Stomach (tissue), 9 donors: ENCODE results near the gene VDAC1. TPM values are rescaled to one million over a fixed set of nuclear protein-coding genes. Genes with fewer than 3 reads are reported as not detected.

ENCODE experiments used
- DNase-seq, 2 donors: peaks; one replicate each; pipeline versions ENCODE4 v3.0.0 to v3.0.0-alpha.2; 2013 to 2019
- H3K27ac ChIP-seq, 5 donors: fragments of 200-600 bp in 4 of 5; sonication (generic) in 4 of 5; one replicate each; pipeline ENCODE4 v1.5.1; 2013 to 2019; ENCODE audit warnings: mild to moderate bottlenecking in 1 of 5, moderate library complexity in 1 of 5
- H3K27me3 ChIP-seq, 3 donors: fragments of 200-600 bp; sonication (generic); one replicate each; pipeline ENCODE4 v1.5.1; 2017 to 2019; ENCODE audit warnings: mixed run types in 1 of 3
- H3K36me3 ChIP-seq, 4 donors: fragments of 200-600 bp; sonication (generic); 1 replicate in 3 of 4; 2 replicates in 1 of 4; pipeline ENCODE4 v1.5.1; 2016 to 2019
- H3K4me1 ChIP-seq, 4 donors: fragments of 200-600 bp; sonication (generic); one replicate each; pipeline ENCODE4 v1.5.1; 2016 to 2019
- H3K4me3 ChIP-seq, 4 donors: fragments of 200-600 bp; sonication (generic) in 3 of 4; one replicate each; pipeline ENCODE4 v1.5.1; 2016 to 2019; ENCODE audit warnings: mild to moderate bottlenecking in 1 of 4
- H3K9me3 ChIP-seq, 4 donors: fragments of 200-600 bp; sonication (generic); one replicate each; pipeline ENCODE4 v1.5.1; 2016 to 2019
- EP300 ChIP-seq: sonication (generic); formaldehyde crosslinking; IDR thresholded peaks from one replicate; pipeline ENCODE4 v1.6.1; 2017; ENCODE audit warnings: antibody characterized with exemption
- POLR2A ChIP-seq, 4 donors: fragments of 450-650 bp; IDR thresholded peaks; one replicate each; pipeline ENCODE4 v1.6.1; 2016; ENCODE audit warnings: antibody characterized with exemption in 4 of 4, control low read depth in 2 of 4, mild to moderate bottlenecking in 1 of 4, moderate library complexity in 1 of 4
- POLR2AphosphoS5 ChIP-seq, 3 donors: sonication (generic); formaldehyde crosslinking; IDR thresholded peaks; one replicate each; pipeline ENCODE4 v1.6.1; 2016; ENCODE audit warnings: antibody characterized with exemption in 3 of 3
- WGBS, 5 donors: extraction: QIAGEN DNeasy Blood & Tissue Kit in 3 of 5; methylation state at CpG; one replicate each; pipeline versions ENCODE4 v1.1.5 to v1.1.7; 2013 to 2018; 5-methylcytosine and 5-hydroxymethylcytosine counted together
- intact Hi-C: fragments of 100-400 bp; cut with DNase I; formaldehyde crosslinking; loops from one replicate; pipeline ENCODE4 v1.15.1; 2023; ENCODE audit warnings: low total_unique reads
- polyA plus RNA-seq, 3 donors: library from polyadenylated mRNA; stranded (reverse); fragments of 200-250 nt; gene quantifications; one replicate each; pipeline ENCODE4 v1.2.3, GENCODE V29; 2013
- total RNA-seq, 5 donors: library from RNA; depleted of rRNA; stranded (reverse); fragments of >200 nt; gene quantifications; one replicate each; pipeline versions ENCODE4 v1.1.0 to v1.2.3, GENCODE V29; 2014 to 2016
- TF ChIP-seq, protein P1 (sequence below), 7 experiments: fragments of 450-650 bp in 4 of 7; fragments of 200-600 bp in 3 of 7; sonication (generic) in 3 of 7; IDR thresholded peaks; one replicate each; pipeline ENCODE4 v1.5.1; 2016 to 2019; ENCODE audit warnings: antibody characterized with exemption in 7 of 7, control low read depth in 2 of 7, mild to moderate bottlenecking in 1 of 7
- donor health status: healthy with polysubstance abuse.
- donor health status: Bipolar disorder and iron deficiency.
- donor health status: healthy.

Gene VDAC1
- total and polyA plus RNA-seq, 8 donors = 55.8 to 307 (median 147) TPM

DNA sequence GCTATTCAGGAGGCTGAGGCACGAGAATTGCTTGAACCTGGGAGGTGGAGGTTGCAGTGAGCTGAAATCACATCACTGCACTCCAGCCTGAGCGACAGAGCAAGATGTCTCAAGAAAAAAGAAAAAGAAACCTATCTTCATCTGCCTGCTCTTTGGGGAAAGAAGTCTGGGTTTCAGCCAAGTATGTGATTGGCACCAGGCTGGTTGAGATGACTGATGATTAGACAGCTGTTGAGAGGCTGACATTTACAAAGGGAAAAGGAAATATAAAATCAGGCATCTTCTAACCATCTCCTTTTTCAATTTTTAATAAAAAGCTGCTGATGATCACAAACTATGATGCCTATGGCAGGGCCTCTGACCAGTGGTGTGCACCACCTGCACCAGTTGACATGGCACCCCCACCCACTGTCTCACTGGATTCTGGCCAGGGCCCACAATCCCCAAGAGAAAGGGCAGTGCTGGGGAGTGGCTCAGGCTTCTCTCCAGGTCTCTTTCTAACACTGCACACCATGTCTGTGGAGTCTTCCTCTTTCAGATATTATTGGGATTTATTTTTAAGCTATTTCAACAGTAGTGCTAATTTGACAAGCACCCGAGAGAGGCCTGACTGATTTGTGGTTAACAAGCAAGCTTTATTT lies 19.1 kb downstream of the VDAC1 start:
- H3K27ac ChIP-seq = no peak overlapping the region
- H3K36me3 ChIP-seq = peaks cover 73 to 100% (median 100%) of the 10 kb centered on the region in 4 donors
- peaks cover 5 to 12% (median 9%) of the 10 kb centered on the region in 4 donors for H3K4me1 ChIP-seq
- DNase-seq = no peak
- no peak for TF ChIP-seq EP300
- no peak for TF ChIP-seq POLR2AphosphoS5 (IDR thresholded peaks at IDR 0.05)
- TF ChIP-seq POLR2A (IDR thresholded peaks at IDR 0.05) = no peak
- TF ChIP-seq, protein P1, sequence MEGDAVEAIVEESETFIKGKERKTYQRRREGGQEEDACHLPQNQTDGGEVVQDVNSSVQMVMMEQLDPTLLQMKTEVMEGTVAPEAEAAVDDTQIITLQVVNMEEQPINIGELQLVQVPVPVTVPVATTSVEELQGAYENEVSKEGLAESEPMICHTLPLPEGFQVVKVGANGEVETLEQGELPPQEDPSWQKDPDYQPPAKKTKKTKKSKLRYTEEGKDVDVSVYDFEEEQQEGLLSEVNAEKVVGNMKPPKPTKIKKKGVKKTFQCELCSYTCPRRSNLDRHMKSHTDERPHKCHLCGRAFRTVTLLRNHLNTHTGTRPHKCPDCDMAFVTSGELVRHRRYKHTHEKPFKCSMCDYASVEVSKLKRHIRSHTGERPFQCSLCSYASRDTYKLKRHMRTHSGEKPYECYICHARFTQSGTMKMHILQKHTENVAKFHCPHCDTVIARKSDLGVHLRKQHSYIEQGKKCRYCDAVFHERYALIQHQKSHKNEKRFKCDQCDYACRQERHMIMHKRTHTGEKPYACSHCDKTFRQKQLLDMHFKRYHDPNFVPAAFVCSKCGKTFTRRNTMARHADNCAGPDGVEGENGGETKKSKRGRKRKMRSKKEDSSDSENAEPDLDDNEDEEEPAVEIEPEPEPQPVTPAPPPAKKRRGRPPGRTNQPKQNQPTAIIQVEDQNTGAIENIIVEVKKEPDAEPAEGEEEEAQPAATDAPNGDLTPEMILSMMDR (IDR thresholded peaks at IDR 0.05) = no peak
- intact Hi-C loops = no loop called here
- no peak overlapping the region for H3K4me3 ChIP-seq
- 82 to 90% (median 86%) methylated on average over 3 of the region's 3 CpGs for WGBS, 5 donors
- no peaks in the 10 kb centered on the region for H3K9me3 ChIP-seq
- no peaks in the 10 kb centered on the region for H3K27me3 ChIP-seq

DNA sequence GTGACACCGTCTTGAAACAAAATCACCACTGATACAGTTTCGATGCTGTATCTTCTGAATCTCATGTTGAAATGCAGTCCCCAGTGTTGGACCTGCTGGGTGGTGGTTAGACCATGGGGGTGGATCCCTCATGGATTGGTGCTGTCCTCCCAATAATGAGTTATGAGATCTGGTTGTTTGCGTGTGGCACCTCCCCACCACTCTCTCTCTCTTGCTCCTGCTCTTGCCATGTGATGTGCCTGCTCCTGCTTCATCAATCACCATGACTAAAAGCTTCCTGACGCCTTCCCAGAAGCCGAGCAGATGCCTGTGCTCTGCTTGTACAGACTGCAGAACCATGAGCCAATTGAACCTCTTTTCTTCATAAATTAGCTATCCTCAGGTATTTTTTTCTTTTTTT lies 21.1 kb downstream of the VDAC1 start:
- TF ChIP-seq POLR2A (IDR thresholded peaks at IDR 0.05) (no peak), EP300 (no peak)
- TF ChIP-seq, protein P1 (IDR thresholded peaks at IDR 0.05) = no peak
- no peak for DNase-seq
- Histone ChIP-seq H3K27me3 (no peaks in the 10 kb centered on the region), H3K27ac (no peak overlapping the region), H3K9me3 (no peaks in the 10 kb centered on the region), H3K4me3 (no peak overlapping the region), H3K36me3 (peaks cover 64 to 100% (median 98%) of the 10 kb centered on the region in 4 donors), H3K4me1 (peaks cover 0 to 21% (median 9%) of the 10 kb centered on the region in 4 donors)
- WGBS, 5 donors = 89 to 94% (median 90%) methylated on average over 5 of the region's 5 CpGs
- intact Hi-C loops = no loop called here

DNA sequence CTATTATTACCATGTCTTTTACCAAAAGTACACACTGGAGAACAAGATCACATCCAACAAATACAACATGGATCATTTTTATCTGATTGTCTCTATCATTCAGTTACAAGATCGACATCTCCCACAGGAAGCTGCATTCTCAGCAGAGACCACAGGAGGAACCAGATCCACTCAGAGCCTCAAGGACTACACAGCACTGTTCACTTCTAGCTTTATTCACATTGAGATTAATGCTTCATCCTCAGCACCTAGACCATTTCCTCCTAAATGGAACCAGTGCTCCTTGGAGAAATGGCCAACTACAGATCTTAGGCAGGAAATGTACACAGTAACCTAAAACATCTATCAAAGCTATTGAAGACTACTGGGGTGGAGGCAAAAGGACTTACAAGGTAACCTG lies 23.1 kb downstream of the VDAC1 start:
- Histone ChIP-seq H3K27ac (no peak overlapping the region), H3K4me1 (peaks cover 0 to 30% (median 14%) of the 10 kb centered on the region in 4 donors), H3K9me3 (no peaks in the 10 kb centered on the region), H3K27me3 (no peaks in the 10 kb centered on the region), H3K4me3 (no peak overlapping the region), H3K36me3 (peaks cover 57 to 99% (median 97%) of the 10 kb centered on the region in 4 donors)
- DNase-seq = no peak
- intact Hi-C loops = no loop called here
- 32 to 85% (median 56%) methylated on average over 1 of the region's 1 CpG for whole genome bisulfite sequencing, 5 donors
- TF ChIP-seq, protein P1 (IDR thresholded peaks at IDR 0.05) = no peak
- no peak for TF ChIP-seq POLR2AphosphoS5 (IDR thresholded peaks at IDR 0.05)
- no peak for TF ChIP-seq EP300
- no peak for TF ChIP-seq POLR2A (IDR thresholded peaks at IDR 0.05)

DNA sequence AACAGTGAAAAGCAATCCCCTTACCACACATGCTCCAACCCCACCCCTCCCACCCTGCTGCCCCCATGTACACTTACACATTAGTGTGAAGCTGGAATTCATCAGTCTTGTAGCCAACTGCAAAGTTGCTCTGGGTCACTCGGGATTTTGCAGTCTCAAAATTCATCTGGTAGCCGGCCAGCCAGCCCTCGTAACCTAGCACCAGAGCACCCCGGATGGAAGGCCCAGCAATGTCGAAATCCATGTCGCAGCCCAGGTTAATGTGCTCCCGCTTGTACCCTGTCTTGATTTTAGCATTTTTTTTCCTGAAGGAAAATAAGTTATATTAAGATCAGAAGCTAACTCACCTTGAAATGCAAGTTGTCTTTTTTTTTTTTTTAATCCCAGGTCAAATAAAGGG lies 24.1 kb downstream of the VDAC1 start:
- Histone ChIP-seq H3K36me3 (peaks cover 61 to 99% (median 97%) of the 10 kb centered on the region in 4 donors), H3K4me3 (no peak overlapping the region), H3K9me3 (no peaks in the 10 kb centered on the region), H3K4me1 (peaks cover 0 to 27% (median 11%) of the 10 kb centered on the region in 4 donors), H3K27ac (no peak overlapping the region), H3K27me3 (no peaks in the 10 kb centered on the region)
- intact Hi-C loops = no loop called here
- 74 to 89% (median 83%) methylated on average over 7 of the region's 7 CpGs for WGBS, 5 donors
- TF ChIP-seq POLR2AphosphoS5 (IDR thresholded peaks at IDR 0.05) (no peak), EP300 (no peak), POLR2A (IDR thresholded peaks at IDR 0.05) (no peak)
- TF ChIP-seq, protein P1 (IDR thresholded peaks at IDR 0.05) = no peak
- DNase-seq = no peak
